Skeletal muscle cell (primary cell): ENCODE results near the gene ZNF438.

Experiments used
- DNase-seq: peaks from one replicate; pipeline ENCODE4 v3.0.0-alpha.2; 2010; ENCODE audit warnings: low read depth
- H3K4me3 ChIP-seq: 2 replicates; pipeline ENCODE4 v1.5.1; 2011; ENCODE audit warnings: low read depth, mild to moderate bottlenecking, control low read depth, low read length, moderate library complexity

The ZNF438 gene

DNA sequence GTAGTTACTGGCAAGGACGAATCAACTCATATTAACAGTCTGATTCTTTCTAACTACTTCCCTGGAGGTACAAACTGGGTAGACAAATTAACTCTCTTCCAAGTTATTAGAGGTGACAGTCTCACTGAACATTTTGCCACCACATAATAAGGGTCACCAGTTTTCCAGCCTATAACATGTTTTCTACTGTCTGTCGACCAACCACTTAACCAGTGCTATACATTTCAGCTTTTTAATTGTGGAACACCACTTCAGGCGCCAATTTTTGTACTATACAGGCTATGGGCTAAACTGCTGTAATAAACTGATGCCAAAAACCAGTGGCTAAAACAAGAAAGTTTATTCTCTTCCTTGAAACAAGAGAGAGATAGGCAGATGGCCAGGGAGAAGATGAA, 13.3 kb downstream of the ZNF438 start:
- no peak overlapping the region for H3K4me3 ChIP-seq
- no peak for DNase-seq

DNA sequence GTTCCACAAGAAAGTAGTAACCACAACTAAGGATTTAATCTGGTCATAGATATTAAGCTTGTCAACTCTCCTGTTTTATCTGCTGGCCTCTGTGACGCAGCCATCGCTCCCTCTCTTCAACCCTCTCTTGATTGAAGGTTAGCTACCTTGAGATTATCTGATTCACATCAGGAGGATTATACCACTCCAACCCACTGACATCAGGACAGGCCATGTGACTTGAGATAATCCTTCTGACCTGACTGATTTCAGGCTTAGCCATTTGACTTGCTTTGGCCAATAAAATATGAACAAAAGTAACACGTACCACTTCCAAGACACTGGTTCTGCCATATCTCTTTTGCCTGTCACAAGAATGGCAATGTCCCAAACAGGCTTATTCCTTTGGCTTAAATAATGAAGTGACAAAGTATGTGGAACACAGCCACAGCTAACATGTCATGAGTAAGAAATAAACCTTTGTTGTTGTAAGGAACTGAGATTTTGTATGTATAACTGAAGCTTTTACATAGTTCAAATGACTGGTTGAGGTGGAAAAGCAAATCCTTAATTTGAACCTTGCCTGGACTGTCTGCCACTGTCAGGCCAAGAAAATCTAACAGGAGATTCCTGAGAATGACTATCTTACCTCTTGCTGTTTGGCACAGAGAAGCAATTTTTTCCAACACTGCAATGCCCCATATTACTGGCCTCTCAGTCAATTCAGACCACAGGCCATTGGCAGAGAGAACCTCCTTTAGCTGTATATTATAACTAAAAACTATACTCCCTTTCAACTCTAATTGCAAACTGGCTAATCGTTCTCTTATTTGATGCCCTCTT, 13.9 kb downstream of the ZNF438 start:
- H3K4me3 ChIP-seq = no peak overlapping the region
- no peak for DNase-seq

DNA sequence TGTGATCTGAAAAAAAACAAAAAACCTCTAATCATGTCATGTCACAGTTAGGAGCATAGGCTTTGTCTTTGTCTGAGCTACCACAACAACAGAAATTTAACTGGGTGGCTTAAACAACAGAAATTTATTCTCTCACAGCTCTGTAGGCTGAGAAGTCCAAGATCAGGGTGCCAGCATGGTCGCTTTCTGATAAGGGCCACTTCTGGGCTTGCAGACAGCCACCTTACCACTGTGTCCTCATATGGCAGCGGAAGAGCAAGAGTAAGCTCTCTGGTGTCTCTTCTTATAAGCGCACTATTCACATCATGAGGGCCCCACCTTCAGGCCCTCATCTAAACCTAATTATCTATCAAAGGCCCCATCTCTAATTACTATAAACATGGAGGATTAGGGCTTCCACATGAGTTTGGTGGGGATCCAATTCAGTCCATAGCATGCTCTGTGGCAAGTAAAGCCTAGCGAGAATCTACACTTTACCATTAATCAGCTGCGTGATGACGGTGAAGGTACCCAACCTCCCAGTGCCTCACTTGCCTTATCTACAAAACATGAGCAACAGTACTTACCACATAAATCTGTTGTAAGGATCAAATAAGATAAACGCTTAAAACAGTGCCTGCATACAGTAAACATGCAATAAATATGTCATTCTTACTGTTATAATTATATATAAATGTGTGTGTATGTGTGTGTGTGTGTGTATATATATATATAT, 17.3 kb downstream of the ZNF438 start:
- no peak overlapping the region for H3K4me3 ChIP-seq
- DNase-seq = no peak

DNA sequence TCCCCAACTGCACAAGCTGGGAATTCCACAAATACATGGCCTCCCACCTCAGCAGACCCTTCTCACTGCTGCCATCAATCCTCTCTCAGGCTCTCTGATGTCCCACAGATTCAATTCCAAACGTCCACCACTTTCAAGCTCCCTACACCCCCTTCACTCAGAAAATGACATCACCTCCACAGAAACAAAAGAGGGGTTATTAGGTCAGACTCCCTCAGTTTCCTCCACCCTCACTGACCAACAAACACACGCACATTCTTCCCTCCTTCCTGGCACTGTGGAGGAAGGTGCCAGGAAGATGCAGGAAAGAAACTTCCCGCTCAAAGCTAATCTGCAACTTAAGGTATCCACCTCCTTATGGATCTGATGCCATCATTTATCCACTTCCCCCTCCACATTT, 18.3 kb downstream of the ZNF438 start:
- no peak overlapping the region for H3K4me3 ChIP-seq
- DNase-seq = no peak

DNA sequence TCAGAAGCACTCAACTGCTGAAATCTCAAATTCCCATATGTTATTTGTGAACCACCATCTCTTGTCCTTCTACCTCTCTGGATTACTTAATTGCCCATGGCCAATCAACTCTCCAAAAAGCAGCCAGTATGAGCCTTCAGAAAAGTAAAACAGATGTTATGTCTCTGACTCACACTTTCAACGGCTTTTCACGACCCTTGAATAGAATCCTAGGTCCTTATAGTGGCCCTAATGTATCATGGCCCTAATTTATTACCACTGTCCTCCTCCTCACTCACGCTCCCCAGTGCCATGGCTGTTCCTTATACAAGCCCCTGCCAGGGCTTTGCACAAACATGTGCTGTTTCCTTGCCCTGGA, 20.0 kb downstream of the ZNF438 start:
- no peak overlapping the region for H3K4me3 ChIP-seq
- no peak for DNase-seq

DNA sequence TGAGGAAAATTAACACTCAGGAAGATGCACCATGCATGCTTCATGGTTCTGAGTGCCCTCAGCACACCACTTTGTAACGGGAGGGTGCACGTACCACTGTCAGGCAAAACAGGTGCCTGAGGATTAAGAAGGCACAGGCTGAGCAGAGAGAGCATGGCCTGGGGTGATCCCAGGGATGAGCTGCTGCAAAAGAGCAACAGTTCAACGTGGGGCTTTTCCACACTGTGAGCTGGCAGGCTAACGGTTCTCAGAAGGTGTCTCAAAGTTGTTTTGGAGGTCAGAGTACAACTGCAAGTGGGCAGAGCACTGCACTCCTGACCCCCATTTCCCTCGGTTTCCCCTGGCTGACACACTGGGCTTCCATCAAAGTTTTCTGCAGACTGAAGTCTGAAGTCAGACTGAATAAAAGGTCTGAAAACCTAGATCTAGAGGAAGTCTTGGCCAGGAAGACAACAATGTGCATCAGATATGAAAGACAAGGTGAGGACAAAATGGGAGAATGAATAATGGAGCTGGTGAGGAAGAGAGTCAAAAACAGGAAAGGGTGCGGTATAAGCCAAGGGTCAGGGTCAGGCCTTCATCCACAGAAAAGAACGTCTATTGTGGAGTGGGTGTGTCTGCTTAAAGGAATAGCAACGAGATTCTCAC, 20.5 kb downstream of the ZNF438 start:
- DNase-seq = no peak
- no peak overlapping the region for H3K4me3 ChIP-seq

DNA sequence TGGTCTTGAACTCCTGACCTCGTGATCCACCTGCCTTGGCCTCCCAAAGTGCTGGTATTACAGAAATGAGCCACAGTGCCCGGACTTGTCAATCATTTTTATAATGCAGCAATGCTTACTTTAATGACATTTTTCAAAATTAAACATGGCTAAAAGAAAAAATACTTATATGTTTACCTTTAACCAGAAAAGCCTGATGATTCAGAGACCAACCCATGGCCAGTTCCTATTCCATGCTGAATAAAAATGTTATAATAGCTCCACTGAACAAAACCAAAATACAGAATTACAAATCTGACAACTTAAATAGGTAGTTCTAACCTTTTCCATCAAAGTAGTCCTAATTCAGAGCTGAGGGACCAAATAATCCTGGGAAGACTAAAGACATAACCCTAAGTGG, 21.6 kb downstream of the ZNF438 start:
- DNase-seq = no peak
- no peak overlapping the region for H3K4me3 ChIP-seq

DNA sequence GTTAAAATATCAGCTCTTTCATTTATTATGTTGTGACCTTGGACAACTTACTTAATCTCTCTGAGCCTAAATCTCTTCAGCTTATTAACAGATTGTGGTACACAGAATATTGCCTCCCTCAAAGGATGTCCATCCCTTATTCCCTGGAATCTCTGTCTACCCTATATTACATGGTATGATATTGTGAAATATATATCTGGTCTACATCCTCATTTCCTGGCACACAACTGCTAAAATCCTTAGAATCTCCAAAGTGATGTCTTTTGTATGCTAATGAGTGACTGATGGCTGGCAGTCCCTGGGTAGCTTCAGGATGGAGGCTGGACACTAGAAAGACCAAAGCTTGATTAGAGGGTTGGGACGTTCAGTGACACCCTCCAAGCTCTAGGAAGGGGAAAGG, 25.8 kb downstream of the ZNF438 start:
- no peak overlapping the region for H3K4me3 ChIP-seq
- DNase-seq = no peak

DNA sequence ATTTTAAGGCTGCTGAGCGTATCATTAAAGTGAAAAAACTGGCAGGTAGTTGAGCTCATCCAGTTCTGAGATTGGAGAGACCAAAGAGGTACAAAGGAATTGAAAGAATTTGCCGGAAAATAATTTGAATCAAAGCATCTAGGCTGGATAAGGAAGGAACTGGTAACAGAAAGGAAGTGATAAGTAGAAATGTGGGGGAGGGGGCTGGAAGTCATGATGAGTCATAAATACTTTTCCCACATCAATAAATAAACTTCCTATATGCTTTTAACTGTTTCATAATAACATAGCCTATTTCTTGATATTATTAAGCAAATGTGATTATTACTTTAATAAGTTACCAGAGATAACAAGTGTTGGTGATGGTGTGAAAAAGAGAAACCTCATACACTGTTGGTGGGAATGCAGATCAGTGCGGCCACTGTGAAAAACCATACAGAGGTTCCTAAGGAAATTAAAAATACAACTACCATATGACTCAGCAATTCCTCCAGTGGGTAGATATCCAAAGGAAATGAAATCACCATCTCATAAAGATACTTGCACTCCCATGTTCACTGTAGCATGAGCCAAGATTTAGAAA, 27.0 kb downstream of the ZNF438 start:
- no peak overlapping the region for H3K4me3 ChIP-seq
- DNase-seq = peak; percentile 73

DNA sequence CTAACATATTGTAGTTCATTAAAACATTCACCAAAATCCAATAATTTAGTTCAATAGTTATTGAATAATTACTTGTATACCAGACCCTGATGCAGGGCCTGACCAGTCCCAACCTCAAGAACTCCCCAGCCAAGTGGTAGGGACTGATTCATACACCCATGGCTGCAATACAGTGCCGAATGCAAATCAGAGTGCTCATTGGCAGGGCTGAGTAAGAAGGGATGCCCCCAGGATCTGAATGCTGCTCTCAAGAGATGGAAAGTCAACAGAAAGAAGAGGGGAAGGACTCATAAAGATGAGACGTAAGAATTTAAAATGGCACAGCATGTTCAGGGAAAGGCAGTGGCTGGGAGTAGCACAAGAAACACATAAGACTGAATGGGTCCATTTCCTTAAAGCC, 29.9 kb downstream of the ZNF438 start:
- no peak overlapping the region for H3K4me3 ChIP-seq

DNA sequence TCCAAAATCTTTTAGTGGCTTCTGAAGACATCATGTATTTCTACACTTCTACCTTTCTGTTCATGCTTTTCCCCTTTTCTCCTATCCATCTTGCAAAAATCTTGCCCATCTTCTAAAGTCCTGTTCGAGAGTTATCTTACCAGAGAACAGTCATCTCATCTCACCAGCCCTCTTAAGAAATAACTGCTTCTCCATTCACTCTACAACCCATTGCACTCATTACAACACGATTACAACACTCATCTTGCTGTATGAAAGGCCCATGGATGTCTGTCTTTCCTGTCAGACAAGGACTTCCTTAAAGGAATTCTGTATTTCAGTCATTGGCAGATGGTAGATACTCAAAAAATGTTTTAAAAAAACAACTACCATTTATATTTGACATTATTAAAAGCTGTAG, 30.8 kb downstream of the ZNF438 start:
- no peak overlapping the region for H3K4me3 ChIP-seq
- no peak for DNase-seq

More for the DNA sequence above, 29.9 kb downstream of the ZNF438 start:
- DNase-seq = no peak

DNA sequence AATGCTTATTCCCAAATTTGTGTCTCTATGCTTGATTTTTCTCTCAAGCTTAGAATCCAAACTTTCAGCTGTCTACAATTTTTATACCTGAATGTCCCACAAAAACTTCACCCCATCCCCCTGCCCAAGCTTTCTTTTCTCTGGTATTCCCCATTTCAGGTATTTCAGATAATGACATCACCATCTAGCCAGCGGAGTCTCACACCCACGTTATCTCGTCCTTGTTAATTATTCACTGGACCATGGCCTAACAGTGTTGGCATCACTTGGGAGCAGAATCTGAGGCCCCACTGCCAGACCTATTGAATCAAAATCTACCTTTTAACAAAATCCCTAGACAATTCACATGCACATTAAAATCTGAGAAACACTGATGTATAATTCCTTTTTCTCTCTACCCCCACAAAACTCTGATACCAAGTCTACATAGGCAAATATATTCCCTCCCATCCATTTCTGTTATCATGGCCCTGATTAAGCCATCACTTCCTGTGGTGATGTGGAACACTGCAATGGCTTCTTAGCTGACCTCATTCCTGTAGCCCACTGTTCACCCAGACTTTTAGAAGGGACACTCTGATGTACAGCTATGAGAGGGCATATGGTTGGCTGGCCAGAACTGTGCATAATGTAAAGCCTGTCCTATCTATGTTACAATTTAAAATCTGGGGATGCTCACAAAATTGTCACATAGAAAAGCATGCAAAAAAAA, 31.4 kb downstream of the ZNF438 start:
- DNase-seq = no peak
- no peak overlapping the region for H3K4me3 ChIP-seq

DNA sequence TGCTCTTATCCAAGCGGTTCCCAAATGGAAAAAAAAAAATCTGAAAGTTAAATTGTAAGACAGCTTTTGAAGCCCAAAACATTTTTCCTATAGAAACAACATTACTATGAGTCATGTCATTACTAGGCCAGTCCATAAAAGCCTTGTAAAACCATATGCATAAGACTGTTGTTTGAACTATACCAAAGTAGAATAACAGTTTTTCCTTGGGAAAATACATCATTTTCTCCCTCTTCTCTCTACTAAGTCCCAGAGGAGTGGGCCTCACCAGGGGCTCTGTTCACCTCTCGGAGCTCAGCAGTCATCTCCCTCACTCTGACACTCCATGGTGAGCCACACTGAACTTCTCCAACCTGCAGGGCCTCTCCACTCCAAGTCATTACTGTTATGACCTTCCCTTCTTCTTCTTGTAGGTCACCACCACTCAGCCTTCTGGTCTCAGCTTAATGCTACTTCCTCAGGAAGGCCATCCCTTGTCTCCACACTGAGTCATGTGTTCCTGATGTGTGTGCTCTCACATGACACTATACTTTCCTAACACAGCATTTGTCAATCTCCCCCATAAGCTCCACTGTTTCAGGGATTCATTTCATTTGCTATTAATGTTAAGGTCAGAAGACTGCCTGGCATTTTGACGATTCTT, 32.5 kb downstream of the ZNF438 start:
- DNase-seq = no peak
- H3K4me3 ChIP-seq = no peak overlapping the region

DNA sequence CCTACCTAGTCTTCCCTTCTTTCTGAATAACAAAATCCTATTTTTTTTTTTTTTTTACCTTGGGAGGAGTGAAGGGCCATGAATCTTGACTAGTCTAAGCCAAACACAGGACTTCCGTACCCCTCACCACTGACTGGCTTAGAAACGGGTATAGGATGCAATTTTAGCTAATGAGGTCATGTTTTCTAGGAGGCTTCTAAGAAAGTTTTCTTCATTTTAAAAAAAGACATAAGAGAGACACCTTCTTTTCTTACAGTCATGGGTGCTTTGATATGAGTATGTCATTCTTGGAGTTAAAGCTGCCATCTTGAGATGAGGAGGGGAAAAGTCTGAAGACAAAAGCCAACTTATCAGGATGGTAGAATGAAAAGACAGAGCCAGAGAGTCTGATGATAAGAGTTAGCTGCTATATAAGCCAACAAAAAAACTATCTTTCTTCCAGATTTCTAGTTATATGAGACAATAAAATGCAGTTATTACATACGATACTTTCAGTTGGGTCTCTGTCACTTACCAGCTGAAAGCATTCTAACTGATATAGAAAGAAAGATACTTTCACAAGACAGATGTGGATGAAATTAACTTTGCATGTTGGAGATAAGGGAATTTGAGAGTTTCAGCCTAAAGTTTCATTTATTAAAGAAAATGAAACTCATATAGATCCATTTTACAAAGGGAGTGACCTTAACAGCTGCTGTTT, 34.0 kb downstream of the ZNF438 start:
- DNase-seq = no peak
- H3K4me3 ChIP-seq = no peak overlapping the region

DNA sequence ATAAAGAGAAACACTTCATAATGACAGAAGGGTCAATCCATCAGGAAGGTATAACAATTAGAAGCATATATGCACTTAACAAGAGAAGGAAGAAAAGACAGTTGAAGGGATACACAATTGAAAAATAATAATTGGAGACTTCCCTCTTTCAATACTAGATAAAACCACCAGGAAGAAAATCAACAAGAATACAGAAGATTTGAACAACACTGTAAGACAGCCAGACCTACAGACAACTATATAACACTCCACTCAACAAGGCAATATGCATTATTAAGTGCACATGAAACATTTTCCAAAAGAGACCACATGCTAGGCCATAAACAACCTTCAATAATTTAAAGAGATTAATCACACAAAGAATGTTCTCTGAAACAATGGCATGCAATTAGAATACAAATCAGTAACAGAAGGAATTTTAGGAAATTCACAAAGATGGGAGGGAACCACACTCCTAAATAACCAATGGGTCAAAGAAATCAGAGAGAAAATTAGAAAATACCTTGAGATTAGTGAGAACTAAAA, 35.1 kb downstream of the ZNF438 start:
- H3K4me3 ChIP-seq = no peak overlapping the region
- no peak for DNase-seq

DNA sequence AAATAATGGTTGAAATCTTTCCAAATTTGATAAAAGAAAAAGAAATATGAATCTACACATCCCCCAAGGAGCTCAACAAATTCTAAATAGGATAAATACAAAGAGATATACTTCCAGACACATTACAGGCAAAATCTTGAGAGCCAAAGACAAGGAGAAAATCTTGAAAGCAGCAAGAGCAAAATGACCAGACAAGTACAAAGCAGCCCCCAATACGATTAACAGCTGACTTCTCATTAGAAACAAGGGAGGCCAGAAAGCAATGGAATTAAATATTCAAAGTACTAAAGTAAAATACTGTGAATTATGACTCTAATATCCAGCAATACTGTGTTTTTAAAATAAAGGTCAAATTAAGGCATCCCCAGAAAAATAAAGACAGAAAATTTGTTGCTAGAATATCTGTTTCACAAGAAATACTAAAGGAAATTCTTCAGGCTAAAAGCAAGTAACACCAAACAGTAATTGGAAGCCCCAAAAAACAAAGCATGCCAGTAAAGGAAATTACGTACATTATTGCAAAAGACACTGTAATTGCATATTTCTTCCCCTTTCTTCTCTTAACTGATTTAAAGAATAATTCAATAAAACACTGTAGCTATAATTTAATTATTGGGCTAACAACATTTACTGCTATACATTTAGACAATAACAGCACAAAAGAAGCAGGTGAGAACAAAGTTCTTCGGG, 36.4 kb downstream of the ZNF438 start:
- no peak for DNase-seq
- no peak overlapping the region for H3K4me3 ChIP-seq

DNA sequence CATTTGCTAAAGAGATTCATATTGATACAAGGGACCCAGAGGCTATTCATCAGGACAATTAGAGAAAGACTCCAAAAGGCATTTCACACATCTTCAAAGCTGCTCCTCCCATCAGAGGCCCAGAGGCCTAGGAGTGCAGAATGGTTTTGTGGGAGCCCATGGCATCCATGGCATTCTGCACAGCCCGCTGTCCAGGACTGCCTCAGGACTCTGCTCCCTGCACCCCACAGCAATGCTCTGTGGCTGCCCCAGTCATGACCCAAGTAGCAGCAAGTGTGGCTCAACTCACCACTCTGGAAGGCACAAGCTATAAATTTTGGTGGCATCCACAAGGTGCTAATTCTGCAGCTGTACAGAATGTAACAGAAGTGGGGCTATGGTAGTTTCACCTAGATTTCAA, 38.5 kb downstream of the ZNF438 start:
- DNase-seq = no peak

DNA sequence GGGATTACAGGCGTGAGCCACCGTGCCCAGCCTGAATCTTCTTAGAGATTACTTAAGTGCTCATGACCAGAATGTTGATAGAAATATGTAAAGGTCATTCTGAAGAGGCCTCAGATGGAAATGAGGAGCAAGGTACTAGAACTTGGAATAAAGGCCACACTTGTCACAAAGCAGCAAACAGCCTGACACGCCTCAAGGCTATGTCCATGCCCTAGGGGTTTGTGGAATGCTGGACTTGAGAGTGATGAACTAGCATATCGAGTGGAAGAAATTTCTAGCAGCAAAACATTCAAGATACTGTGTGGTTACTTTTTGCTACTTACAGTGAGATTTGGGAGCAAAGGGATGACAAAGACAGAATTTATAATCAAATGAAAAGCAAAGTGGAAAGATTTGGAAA, 39.0 kb downstream of the ZNF438 start:
- no peak overlapping the region for H3K4me3 ChIP-seq
- DNase-seq = no peak

More for the DNA sequence above, 38.5 kb downstream of the ZNF438 start:
- no peak overlapping the region for H3K4me3 ChIP-seq
